Subcutaneous abdominal adipose tissue (tissue), 5 donors: Measurements from ENCODE around the gene OR8U1.

ENCODE experiments used
- H3K27ac ChIP-seq: one replicate; pipeline ENCODE4 v1.7.0; 2013; ENCODE audit warnings: low read depth, mild to moderate bottlenecking, inconsistent platforms, low read length, moderate library complexity
- H3K27me3 ChIP-seq, 5 donors: one replicate each; pipeline ENCODE4 v1.7.0; 2013; ENCODE audit warnings: low read length in 5 of 5, inconsistent platforms in 1 of 5; ENCODE audit not compliant: control insufficient read depth in 5 of 5, insufficient read depth in 4 of 5
- H3K36me3 ChIP-seq, 5 donors: one replicate each; pipeline ENCODE4 v1.7.0; 2013; ENCODE audit warnings: low read length in 5 of 5; ENCODE audit not compliant: control insufficient read depth in 5 of 5, insufficient read depth in 5 of 5
- H3K4me1 ChIP-seq, 5 donors: one replicate each; pipeline ENCODE4 v1.7.0; 2013; ENCODE audit warnings: low read length in 5 of 5, mild to moderate bottlenecking in 3 of 5, moderate library complexity in 1 of 5; ENCODE audit not compliant: control insufficient read depth in 5 of 5, insufficient read depth in 5 of 5
- H3K4me3 ChIP-seq, 5 donors: one replicate each; pipeline ENCODE4 v1.7.0; 2013; ENCODE audit warnings: low read length in 5 of 5, low read depth in 1 of 5
- H3K9ac ChIP-seq, 5 donors: one replicate each; pipeline ENCODE4 v1.7.0; 2013; ENCODE audit warnings: low read length in 5 of 5, mild to moderate bottlenecking in 4 of 5, moderate library complexity in 3 of 5
- H3K9me3 ChIP-seq, 5 donors: one replicate each; pipeline ENCODE4 v1.7.0; 2013; ENCODE audit warnings: low read length in 5 of 5; ENCODE audit not compliant: control insufficient read depth in 5 of 5
- donor health status: healthy.
- donor health status: healthy.
- donor health status: healthy.
- donor health status: healthy.
- donor health status: healthy.

The OR8U1 gene

DNA sequence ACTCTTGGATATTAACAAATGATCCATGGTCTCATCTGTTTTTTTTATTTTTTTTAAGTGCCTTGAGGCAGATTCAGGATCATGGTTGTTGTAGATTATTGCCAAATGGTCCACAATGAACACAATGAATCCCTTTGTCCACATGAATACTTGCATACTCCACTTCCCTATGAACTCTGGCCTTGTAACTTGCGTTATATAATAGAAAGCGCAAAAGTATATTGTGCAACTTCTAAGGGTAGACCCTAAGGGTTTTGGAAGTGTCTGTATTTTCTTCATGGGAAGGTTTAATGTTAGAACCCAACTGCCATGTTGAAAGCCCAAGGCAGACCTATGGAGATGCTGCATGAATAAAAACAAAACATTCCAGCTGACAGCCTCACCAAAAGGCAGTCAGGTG, 29.0 kb downstream of the OR8U1 start:
- no peaks in the 10 kb centered on the region for H3K36me3 ChIP-seq
- H3K27ac ChIP-seq = no peak overlapping the region
- no peak overlapping the region for H3K4me3 ChIP-seq
- H3K9me3 ChIP-seq = peaks cover 0 to 3% (median 0%) of the 10 kb centered on the region in 5 donors
- H3K27me3 ChIP-seq = no peaks in the 10 kb centered on the region
- no peak overlapping the region for H3K9ac ChIP-seq
- H3K4me1 ChIP-seq = no peaks in the 10 kb centered on the region

DNA sequence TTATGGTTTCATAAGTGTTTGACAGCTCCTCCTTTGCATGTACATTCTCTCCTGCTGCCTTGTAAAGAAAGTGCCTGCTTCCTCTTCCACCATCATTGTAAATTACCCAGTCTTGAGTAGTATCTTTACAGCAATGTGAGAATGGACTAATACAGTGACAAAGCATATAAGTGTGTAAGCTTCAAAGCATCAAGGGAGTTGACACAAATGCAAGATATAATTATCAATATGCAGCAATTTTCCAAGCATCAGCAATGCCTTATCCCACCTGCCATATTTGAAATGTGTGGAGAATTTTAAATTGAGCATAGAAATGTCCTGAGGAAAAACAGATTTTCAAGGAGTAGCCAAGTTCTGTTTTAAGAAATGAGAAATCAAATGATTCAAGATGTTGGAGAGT, 35.4 kb downstream of the OR8U1 start:
- Histone ChIP-seq H3K4me3 (no peak overlapping the region), H3K27ac (no peak overlapping the region), H3K9ac (no peak overlapping the region), H3K36me3 (no peaks in the 10 kb centered on the region), H3K9me3 (no peaks in the 10 kb centered on the region), H3K4me1 (no peaks in the 10 kb centered on the region), H3K27me3 (no peaks in the 10 kb centered on the region)

DNA sequence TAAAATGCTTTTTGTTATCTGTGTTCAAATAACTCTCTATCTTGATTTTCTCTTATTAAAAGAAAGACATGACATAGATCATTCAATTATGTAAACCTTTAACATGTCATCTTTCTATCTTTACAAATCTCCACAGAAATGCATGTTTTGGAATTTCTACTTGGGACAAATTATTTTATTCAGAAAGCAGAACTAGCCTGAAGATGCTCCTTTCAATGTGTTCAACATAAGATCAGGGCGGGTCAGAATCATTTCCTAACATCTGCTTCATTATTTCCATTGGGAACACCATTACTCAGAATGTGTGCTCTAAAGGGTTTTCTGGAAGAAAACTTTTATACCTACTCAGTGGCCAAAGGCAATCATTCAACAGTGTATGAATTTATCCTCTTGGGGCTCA, 37.0 kb downstream of the OR8U1 start, which contains the start of gene OR5AL1:
Gene OR5AL1, plus strand, starts transcription at position 301 of the 400 bp plus-strand sequence.
- Histone ChIP-seq H3K9ac (no peak within 1 kb of the TSS), H3K27me3 (no peaks in the 10 kb centered on the region), H3K36me3 (no peaks in the 10 kb centered on the region), H3K27ac (no peak within 1 kb of the TSS), H3K9me3 (no peaks in the 10 kb centered on the region), H3K4me1 (no peaks in the 10 kb centered on the region), H3K4me3 (no peak within 1 kb of the TSS)
